B cell (primary cell): ENCODE results near the gene HSPH1.

ENCODE experiments used
- EZH2 ChIP-seq: IDR thresholded peaks from 2 replicates; pipeline ENCODE4 v1.6.1; 2012; ENCODE audit warnings: borderline replicate concordance, low read depth, mild to moderate bottlenecking, moderate library complexity, low read length; ENCODE audit not compliant: insufficient read depth, poor library complexity, severe bottlenecking
- TF ChIP-seq, protein P1 (sequence below): fragments of 200-600 bp; IDR thresholded peaks from one replicate; pipeline ENCODE4 v1.8.0; 2022; ENCODE audit warnings: antibody characterized with exemption, mild to moderate bottlenecking

- no peak for TF ChIP-seq EZH2
- TF ChIP-seq, protein P1, sequence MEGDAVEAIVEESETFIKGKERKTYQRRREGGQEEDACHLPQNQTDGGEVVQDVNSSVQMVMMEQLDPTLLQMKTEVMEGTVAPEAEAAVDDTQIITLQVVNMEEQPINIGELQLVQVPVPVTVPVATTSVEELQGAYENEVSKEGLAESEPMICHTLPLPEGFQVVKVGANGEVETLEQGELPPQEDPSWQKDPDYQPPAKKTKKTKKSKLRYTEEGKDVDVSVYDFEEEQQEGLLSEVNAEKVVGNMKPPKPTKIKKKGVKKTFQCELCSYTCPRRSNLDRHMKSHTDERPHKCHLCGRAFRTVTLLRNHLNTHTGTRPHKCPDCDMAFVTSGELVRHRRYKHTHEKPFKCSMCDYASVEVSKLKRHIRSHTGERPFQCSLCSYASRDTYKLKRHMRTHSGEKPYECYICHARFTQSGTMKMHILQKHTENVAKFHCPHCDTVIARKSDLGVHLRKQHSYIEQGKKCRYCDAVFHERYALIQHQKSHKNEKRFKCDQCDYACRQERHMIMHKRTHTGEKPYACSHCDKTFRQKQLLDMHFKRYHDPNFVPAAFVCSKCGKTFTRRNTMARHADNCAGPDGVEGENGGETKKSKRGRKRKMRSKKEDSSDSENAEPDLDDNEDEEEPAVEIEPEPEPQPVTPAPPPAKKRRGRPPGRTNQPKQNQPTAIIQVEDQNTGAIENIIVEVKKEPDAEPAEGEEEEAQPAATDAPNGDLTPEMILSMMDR: no peak
These were observed 47.6 kb upstream of the HSPH1 start for GRCh38 chr13:31209172-31209840.
